RPMI7951 (cell line): ENCODE results near the gene POT1. TPM values are rescaled to one million over a fixed set of nuclear protein-coding genes. Genes with fewer than 3 reads are reported as not detected.
"Not testable (repeated sequence)": the region's sequence is repeated elsewhere in the genome, so short reads cannot be mapped to it uniquely, and the experiment has no call there.

Experiments used
- DNase-seq: peaks from one replicate; pipeline ENCODE4 v3.0.0-alpha.2; 2012; ENCODE audit warnings: low read depth
- total RNA-seq: library from RNA; depleted of rRNA; stranded (reverse); fragments of >200 nt; shearing (Covaris generic); gene quantifications from 2 replicates; pipeline ENCODE4 v1.2.3, GENCODE V29; 2014; rRNA removed

Gene POT1, protein sequence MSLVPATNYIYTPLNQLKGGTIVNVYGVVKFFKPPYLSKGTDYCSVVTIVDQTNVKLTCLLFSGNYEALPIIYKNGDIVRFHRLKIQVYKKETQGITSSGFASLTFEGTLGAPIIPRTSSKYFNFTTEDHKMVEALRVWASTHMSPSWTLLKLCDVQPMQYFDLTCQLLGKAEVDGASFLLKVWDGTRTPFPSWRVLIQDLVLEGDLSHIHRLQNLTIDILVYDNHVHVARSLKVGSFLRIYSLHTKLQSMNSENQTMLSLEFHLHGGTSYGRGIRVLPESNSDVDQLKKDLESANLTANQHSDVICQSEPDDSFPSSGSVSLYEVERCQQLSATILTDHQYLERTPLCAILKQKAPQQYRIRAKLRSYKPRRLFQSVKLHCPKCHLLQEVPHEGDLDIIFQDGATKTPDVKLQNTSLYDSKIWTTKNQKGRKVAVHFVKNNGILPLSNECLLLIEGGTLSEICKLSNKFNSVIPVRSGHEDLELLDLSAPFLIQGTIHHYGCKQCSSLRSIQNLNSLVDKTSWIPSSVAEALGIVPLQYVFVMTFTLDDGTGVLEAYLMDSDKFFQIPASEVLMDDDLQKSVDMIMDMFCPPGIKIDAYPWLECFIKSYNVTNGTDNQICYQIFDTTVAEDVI
- total RNA-seq, result 61.4 and 62.1 TPM in 2 replicates

DNA sequence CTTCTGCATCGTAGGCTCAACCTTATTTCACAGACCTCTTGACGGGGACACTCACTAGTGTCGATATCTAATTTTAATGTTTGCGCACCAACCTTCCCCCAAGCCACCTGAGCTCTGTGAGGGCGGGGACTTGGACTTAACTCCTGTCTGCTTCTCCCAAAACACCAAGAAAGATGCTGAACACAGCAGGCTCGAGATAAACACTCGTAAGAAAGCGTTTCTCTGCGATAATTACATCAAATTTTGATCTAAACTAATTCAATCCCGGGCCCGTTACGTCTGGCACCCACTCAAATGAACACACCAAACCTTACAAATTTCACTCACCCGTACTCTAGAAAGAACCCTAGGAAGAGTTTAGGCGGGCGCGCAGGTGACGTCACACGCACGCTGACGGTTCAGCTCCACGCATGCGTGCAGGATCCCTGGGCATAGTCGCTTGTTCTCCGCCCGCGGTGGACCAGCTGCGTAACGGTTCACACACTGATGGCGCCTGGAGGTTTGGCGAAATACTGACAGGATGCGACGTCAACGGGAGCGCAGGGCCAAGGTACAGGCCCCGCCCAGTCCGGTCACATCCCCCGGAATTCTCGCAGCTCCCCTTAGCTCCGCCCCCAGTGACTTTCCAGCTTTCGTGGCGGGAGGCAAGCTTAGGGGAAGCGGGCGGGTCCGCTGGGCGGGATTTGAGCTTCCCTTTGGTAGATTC, at the start of gene POT1:
Gene POT1 (minus strand): TSS at position 359 of the 706 bp plus-strand sequence. CDS start 32,652 bp downstream, outside the sequence.
- peak; percentile 99 for DNase-seq

DNA sequence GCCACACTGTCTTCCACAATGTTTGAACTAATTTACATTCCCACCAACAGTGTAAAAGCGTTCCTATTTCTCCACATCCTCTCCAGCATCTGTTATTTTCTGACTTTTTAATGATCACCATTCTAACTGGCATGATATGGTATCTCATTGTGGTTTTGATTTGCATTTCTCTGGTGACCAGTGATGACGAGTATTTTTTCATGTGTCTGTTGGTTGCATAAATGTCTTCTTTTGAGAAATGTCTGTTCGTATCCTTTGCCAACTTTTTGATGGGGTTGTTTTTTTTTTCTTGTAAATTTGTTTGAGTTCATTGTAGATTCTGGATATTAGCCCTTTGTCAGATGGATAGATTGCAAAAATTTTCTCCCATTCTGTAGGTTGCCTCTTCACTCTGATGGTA, 45.5 kb upstream of the POT1 start:
- DNase-seq, result not testable (repeated sequence)

DNA sequence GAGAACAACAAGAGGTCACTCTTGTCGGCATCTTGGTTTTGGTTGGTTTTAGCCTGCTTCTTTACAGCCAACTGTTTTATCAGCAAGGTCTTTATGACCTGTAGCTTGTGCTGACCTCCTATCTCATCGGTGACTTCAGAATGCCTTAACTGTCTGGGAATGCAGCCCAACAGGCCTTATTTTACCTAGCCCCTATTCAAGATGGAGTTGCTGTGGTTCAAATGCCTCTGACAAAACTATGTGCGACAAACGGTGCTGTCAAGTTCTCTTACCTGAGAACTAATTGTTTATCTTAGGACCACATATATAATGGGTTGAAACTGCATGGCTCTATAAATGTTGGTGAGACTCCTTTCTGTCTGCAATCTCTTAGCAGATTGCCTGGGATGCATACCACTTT, 35.9 kb upstream of the POT1 start:
- DNase-seq, result no peak

DNA sequence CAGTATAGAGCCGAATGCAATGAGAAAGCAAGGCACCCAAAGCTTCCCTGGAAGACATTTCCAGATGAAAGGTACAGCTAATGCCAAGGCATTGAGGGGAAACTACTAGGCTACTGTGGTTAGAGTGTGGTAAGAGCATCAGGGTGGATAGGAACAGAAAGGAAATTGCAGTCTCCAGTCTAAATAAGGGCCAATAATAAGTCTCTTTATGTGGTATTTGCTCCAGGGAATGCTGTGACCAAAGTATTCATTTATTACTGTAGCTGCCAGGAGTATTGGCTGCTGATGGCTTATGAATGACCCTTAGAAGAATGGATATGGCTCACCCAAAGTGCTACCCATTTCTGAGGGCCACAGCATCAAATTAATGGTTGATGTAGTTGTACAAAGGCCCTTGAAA, 30.1 kb upstream of the POT1 start:
- DNase-seq, result peak; percentile 42

DNA sequence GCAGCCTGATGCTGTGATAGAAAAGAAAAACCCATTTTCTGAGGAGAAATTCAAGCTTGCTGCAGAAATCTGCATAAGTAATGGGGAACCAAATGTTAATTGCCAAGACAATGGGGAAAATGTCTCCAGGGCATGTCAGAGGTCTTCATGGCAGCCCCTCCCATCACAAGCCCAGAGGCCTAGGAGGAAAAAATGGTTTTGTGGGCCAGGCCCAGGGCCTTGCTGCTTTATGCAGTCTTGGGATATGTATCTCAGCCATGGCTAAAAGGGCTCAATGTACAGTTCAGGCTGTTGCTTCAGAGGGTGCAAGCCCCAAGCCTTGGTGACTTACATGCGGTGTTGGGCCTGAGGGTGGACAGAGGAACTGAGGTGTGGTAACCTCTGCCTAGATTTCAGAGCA, 28.3 kb upstream of the POT1 start:
- not testable (repeated sequence) for DNase-seq

DNA sequence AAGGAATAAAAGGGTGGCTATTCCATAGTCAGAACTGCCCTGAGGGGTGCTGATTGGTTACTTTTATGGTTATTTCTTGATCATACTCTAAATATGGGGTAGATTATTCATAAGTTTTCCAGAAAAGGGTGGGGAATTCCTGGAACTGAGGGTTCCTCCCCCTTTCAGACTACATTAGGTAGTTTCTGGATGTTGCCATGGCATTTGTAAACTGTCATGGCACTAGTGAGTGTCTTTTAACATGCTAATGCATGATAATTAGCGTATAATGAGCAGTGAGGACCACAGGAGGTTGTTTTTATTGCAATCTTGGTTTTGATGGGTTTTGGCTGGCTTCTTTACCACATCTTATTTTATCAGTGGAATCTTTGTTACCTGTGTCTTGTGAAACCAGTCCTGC, 26.5 kb upstream of the POT1 start:
- no peak for DNase-seq

DNA sequence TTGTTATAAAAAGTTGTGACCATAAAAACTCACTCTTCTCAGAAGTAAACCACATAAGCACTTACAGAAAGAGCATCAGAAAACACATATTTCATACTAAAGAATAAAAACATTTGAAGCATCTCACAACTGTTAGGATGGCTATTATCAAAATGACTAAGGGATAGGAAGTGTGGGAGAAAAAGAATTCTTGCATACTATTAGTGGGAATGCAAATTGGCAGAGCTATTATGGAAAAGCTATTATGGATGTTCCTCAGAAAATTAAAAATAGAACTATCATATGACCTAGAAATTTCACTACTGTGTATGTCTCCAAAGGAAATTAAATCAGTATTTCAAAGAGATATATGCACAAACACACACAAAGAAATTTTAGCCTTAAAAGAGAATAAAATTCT, 25.2 kb upstream of the POT1 start:
- no peak for DNase-seq

DNA sequence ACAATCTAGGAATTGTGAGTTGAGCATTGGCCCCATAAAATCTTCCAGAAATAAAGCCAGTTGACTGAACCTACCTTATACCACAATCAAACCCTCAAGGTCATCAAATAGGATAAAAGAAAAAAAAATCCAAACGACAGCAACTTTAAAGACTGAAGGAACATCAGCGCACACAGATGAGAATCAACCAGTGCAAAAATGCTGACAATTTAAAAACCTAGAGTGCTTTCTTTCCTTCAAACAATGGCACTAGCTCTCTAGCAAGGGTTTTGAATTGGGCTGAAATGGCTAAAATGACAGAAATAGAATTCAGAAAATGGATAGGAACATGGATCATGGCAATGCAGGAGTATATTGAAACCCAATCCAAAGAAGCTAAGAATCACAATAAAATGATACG, 16.1 kb upstream of the POT1 start:
- DNase-seq, result no peak

DNA sequence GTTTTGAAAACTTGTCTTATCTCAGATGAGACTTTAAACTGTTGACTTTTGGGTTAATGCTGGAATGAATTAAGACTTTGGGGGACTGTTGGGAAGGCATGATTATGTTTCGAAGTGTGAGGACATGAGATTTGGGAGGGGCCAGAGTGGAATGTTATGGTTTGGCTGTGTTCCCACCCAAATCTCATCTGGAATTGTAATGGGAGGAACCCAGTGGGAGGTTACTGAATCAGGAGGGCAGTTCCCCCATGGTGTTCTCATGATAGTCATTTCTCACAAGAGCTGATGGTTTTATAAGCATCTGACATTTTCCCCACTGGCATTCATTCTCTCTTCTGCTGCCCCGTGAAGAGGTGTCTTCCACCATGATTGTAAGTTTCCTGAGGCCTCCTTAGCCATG, 13.8 kb upstream of the POT1 start:
- DNase-seq, result no peak

DNA sequence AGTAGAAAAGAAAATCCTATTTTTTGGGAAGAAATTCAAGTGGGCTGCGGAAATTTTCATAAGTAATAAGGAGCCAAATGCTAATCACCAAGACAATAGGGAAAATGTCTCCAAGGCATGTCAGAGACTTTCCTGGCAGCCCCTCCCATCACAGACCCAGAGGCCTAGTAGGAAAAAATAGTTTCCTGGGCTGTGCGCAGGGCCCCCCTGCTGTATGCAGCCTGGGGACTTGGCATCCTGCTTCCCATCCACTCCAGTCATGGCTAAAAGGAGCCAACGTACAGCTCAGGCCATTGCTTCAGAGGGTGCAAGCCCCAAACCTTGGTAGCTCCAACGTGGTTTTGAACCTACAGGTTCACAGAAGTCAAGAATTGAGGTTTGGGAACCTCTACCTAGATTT, 12.8 kb upstream of the POT1 start:
- DNase-seq, result no peak

DNA sequence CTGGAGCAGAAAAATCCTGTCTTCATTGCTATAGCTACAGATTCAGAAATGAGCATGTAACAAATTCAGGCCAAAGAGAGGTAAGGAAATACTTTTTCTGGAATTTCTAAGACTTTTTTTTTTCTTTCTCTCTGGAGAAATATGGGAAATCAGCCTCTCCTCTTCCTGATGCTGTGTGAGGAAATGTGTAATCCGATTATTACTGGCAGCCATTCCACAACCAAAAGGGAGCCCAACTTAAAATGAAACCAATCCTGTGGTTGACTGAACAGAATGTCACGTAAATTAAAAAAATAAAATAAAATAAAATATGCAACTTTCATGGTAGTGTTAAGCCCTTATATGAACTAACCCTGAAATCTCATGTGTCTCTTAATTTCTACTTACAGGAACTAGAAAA, 10.7 kb upstream of the POT1 start:
- no peak for DNase-seq

DNA sequence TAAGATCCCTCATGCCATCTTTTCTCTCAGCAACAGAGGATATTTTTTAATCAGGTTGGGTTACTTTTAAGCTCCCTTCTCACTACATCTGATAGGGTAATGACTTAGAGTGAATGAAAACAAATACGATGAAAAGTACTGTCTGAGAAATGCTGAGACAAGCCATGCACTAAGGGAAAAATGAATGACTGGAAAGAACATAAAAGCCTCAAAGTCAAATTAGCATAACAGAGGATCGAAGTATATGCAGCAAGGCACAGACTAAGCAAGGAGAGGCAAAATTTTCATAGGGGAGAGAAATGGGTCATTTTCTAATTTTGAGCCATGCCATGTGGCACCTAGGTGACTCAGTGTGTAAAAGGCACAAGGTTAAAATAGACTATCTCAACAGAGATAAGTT, 8.5 kb upstream of the POT1 start:
- no peak for DNase-seq

DNA sequence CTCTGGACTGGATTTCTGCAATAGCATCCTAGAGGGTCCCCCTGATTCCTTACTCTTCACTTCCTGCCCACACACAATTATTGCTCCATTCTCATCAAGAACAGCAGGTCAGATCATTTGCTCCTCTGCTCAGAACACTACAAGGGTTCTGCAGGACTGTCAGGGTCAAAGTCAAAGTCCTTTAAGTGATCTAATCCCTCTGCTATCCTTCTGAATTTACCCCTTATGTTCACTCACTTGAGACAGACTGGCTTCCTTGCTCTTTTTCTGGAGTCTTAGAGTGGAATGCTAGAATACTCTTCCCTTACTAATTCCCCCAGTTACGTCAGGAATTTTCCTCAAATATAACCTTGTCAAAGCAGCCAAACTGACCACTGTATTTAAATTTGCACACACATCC, 7.5 kb upstream of the POT1 start:
- DNase-seq, result no peak

DNA sequence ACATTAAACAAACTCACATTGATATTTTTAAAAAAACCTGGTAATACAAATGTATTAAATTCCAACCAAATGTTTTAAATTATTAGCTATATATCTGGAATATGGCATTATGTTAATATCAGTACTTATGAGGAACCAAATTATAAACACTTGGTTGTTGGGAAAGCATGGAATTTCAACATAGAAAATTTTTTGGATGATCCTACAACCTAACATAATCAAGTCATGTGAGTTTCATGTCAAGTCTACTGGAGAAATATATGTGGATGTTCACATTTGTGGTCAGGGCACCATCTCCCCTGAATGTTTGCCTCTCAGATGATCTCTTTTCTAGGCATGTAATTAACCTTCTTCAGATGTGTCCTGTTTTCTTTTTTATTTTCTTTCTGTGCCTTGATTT, 5.2 kb upstream of the POT1 start:
- DNase-seq, result no peak

DNA sequence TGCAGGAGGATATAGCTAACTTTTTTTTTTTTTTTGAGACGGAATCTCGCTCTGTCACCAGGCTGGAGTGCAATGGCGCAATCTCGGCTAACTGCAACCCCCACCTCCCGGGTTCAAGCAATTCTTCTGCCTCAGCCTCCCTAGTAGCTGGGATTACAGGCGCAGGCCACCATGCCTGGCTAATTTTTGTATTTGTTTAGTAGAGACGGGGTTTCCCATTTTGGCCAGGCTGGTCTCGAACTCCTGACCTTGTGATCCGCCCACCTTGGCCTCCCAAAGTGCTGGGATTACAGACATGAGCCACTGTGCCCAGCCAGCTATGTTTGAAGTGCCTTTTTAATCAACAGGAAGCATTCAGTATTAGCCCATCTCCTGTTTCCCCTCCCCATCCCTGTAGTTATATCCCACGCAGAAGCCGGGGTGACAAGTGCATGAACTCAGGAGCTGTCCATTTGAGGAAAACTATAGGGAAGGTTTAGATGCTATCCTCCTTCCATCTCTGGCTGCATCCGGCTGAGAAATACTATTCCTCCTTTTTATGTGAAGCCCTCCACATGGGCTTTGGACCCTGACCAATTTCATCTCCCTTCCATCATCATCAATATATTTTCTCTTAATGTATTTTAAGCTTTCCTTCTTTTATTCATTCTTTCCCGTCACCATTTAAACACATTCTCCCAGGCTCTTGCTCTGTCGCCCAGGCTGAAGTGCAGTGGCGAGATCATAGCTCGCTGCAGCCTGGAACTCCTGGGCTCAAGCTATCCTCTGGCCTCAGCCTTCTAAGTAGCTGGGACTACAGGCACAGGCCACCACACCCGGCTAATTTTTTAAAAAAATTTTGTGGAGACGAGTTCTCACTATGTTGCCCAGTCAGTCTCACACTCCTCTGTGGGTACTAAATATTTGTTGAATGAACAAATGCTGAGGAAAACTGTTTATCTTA, 1.3 kb upstream of the POT1 start:
- no peak for DNase-seq

DNA sequence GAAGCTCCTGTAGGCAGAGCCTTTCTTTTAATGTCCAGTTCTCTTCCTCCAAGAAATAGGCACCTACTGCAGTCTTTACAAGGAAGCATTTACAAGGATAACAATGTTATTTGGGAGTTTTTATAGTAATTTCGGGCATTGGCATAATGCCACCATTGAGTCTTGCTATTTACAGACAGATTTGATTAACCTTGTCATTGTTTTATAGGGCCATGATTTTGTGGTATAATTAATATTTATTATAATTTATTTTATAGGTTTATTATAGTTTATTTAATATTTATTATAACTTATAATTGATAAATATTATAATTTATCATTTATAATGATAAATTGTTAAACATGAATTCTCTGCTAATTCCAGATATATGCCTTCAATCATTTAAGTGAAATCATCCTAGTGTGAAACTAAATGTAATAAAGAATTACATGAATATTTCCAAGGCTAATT, 573 bp upstream of the POT1 start:
- DNase-seq, result no peak

DNA sequence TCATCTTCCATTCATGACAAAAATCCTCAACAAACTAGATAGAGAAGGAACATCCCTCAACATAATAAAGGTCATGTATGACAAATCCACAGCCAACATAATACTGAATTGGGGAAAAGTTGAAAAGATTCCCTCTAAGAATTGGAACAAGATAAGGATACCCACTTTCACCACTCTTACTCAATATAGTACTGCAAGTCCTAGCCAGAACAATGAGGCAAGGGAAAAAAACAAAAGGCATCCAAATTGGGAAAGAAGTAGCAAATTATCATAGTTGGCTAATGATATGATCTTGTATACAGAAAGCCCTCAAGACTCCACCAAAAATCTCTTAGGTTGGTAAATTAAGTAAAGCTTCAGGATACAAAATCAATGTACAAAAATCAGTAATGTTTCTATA, 4.7 kb downstream of the POT1 start:
- DNase-seq, result no peak

DNA sequence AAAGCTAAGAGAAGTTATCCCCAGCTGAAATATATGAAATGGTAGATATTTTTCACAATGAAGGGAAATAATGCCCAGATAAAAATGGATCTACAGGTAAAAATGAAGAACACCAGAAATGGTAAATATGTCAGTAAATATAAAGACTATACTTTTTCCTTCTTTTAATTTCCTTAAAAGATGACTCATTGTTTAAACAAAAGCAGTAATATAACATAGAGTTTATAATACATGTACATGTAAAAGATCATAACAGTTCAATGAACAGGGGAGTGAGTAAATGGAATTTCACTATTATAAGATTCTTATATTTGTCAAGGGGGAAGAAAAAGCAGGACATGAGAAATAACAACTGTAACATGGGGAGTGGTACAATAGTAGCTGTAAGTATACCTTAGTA, 7.4 kb downstream of the POT1 start:
- no peak for DNase-seq

DNA sequence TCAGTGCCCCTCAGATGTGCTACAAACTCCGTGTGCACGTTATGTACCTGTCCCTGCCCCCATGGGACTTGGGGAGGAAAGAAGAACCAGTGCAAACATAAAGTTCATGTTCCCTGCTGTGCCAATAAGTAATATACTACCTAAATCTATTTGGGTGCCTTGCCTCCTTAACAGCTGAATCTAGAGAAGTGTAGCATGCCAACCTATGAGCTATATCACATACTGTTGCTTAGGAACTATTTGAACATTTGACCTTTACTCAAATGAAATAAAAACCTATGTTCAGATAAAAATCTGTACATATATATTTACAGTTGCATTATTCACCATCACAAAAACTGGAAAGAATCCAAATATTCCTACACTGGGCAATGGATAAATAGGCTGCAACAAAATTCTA, 9.8 kb downstream of the POT1 start:
- DNase-seq, result no peak

DNA sequence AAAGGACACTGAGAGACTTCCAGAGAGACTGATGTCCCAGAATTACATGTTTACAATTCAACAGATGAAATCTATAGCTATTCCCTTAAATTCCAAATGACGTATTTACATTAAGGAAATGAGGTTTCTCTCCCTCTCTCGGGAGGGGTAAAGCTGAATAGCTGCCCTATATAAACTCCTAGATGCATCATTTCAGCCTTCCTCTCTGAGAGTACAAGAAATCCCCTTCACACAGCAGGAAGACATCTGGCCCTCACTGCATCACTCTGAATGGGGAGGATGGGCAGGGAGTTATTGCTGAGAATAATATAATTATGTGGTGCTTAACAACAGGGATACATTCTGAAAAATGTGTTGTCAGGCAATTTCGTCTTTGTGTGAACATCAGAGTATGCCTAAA, 11.0 kb downstream of the POT1 start:
- no peak for DNase-seq

DNA sequence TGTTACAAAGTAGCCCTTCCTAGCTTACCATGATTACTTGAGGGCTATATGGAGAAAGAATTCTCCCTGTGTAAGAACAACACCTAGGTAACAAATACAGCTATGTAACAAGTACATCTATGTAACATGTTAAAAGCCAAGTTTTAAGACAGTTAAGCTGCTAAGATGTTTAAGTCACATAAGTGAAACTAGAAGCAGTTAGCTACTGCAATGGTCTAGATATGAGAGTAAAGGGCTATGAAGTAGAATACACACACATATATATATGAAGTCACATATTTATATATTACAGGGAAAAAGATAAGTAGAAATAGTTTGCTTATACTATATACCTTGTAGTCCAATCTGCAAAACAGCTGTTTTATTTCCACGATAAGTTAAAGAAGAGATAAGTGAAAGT, 14.4 kb downstream of the POT1 start:
- DNase-seq, result no peak

DNA sequence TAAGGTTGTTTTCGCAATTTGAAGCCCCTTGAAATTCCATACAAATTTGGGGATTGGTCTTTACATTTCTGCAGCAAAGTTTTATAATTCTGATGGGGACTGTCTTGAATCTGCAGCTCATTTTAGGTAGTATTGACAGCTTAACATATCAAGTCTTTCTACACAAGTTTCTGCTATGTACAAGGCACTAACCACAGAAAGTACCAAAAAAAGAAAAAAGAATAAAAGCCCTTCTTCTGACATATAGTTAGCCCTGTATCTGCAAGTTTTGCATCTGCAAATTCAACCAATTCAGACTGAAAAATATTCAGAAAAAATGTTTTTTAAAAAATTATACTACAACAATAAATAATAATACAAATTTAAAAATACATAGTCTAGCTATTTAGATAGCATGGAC, 15.3 kb downstream of the POT1 start:
- DNase-seq, result no peak
